ENCODE data around the gene KCNN2. TPM values are rescaled to one million over a fixed set of nuclear protein-coding genes. Genes with fewer than 3 reads are reported as not detected.
A peak's percentile ranks its signal among the peaks of the same experiment; 100 is the strongest.

The KCNN2 gene
- total and polyA plus RNA-seq, 2 of the 8 experiments (the other 6 are each of a cell fraction or from before 2014, with no cell fraction given) = 13.1 to 18.6 TPM

- POLR2A ChIA-PET (ENCODE audit: partially characterized antibody) = no interaction called here
Observed at GRCh38 chr5:114438471-114438870, 76.6 kb downstream of the KCNN2 start.

More at GRCh38 chr5:114438471-114438870, 76.6 kb downstream of the KCNN2 start:
- no peak overlapping the region for H3K9ac ChIP-seq (replicated peaks in 1 of 4; ENCODE audit: extremely low read depth in 1 of 4, low read depth in 3 of 4, low read length in 3 of 4)
- no peaks in the 10 kb centered on the region for H3K36me3 ChIP-seq (ENCODE audit: control insufficient read depth in 2 of 4, insufficient read depth in 4 of 4, low read length in 3 of 4)
- no peak overlapping the region for H4K91ac ChIP-seq (replicated peaks; ENCODE audit: insufficient read length, low read length)
- WGBS, 2 experiments (ENCODE audit: extremely low coverage in 1 of 2, insufficient coverage in 1 of 2, insufficient read length in 1 of 2, insufficient replicate concordance in 2 of 2, low coverage in 1 of 2, low lambda C conversion rate in 2 of 2, missing lambda C conversion rate in 1 of 2) = 82% methylated on average over 4 of the region's 4 CpGs; no CpG with 5 or more reads in 1 of the 2 experiments
- no peak overlapping the region for H2BK15ac ChIP-seq (ENCODE audit: low read length)
- no peak overlapping the region for H2AFZ ChIP-seq (ENCODE audit: low read length)
- CTCF ChIA-PET (ENCODE audit: partially characterized antibody) = interaction anchor here (1.1 to 11.0 kb wide), 2 partner anchors 10 to 351 kb away, joined by 3 to 118 read pairs; no protein-coding TSS in a partner anchor
- H4K5ac ChIP-seq (ENCODE audit: insufficient read length, low read depth, low read length) = no peak overlapping the region
- H2BK5ac ChIP-seq (ENCODE audit: low read depth, low read length) = no peak overlapping the region
- H3K4me1 ChIP-seq (replicated peaks in 1 of 4; ENCODE audit: control insufficient read depth in 3 of 4, insufficient read depth in 4 of 4, low read length in 3 of 4) = peaks cover 0 to 7% (median 1%) of the 10 kb centered on the region in 4 experiments; a peak in 4 of 7 replicates
- no peaks in the 10 kb centered on the region for H3K79me1 ChIP-seq (ENCODE audit: low read depth, low read length)
- H3K27ac ChIP-seq (ENCODE audit: low read depth, low read length) = no peak overlapping the region
- H4K8ac ChIP-seq (ENCODE audit: extremely low read depth, insufficient read depth, low read length) = no peak overlapping the region
- no peaks in the 10 kb centered on the region for H3K9me3 ChIP-seq (ENCODE audit: insufficient read depth in 2 of 2, low read depth in 1 of 2, low read length in 1 of 2)
- H3K27me3 ChIP-seq (replicated peaks in 1 of 4; ENCODE audit: control insufficient read depth in 3 of 4, extremely low read depth in 1 of 4, insufficient read depth in 3 of 4, low read length in 3 of 4) = no peaks in the 10 kb centered on the region
- H3K18ac ChIP-seq (ENCODE audit: extremely low read depth, low read length) = no peak overlapping the region
- H4K20me1 ChIP-seq (replicated peaks in 1 of 2; ENCODE audit: control insufficient read depth in 1 of 2, insufficient read depth in 2 of 2, low read length in 2 of 2) = no peaks in the 10 kb centered on the region
- H2BK20ac ChIP-seq (ENCODE audit: low read length) = no peak overlapping the region
- peaks cover 0 to 95% of the 10 kb centered on the region in 2 experiments; a peak in 3 of 4 replicates for H3K79me2 ChIP-seq (ENCODE audit: control insufficient read depth in 1 of 2, insufficient read depth in 2 of 2, low read length in 2 of 2)
- no peak for DNase-seq (ENCODE audit: low read depth in 1 of 2, low spot score in 2 of 2)
- no peak overlapping the region for H3K14ac ChIP-seq (ENCODE audit: insufficient read length)
- no peak overlapping the region for H3K4me2 ChIP-seq (ENCODE audit: insufficient read depth in 1 of 2, low read depth in 2 of 2, low read length in 2 of 2)
- FAIRE-seq = no peak
- no peak overlapping the region for H2AK5ac ChIP-seq (ENCODE audit: low read depth, low read length)
- no peak overlapping the region for H3K4me3 ChIP-seq (ENCODE audit: extremely low read depth in 1 of 4, insufficient read depth in 2 of 4, low read depth in 3 of 4, low read length in 4 of 4)
- H3K4ac ChIP-seq (replicated peaks; ENCODE audit: insufficient read length, low read depth, low read length) = no peak overlapping the region
- H3K23me2 ChIP-seq (ENCODE audit: low read depth, low read length) = no peaks in the 10 kb centered on the region; the same call in 1 of the 2 replicates
- H3K56ac ChIP-seq (replicated peaks; ENCODE audit: insufficient read length, low read depth, low read length) = no peak overlapping the region
- H3K23ac ChIP-seq (ENCODE audit: insufficient read length) = no peak overlapping the region
- TF ChIP-seq JUN (IDR thresholded peaks at IDR 0.05; ENCODE audit: low read depth, low read length) = peak; percentile 65; the same call in 1 of the 2 replicates
- peak; percentile 68; the same call in 1 of the 2 replicates for TF ChIP-seq JUND (IDR thresholded peaks at IDR 0.05; ENCODE audit: low read length)
- TF ChIP-seq SP1 (IDR thresholded peaks at IDR 0.05; ENCODE audit: low read depth, low read length) = no peak
- no peak overlapping the region; the same call in 1 of the 2 replicates for H2BK12ac ChIP-seq (ENCODE audit: low read depth, low read length)
- no peak overlapping the region for H2BK120ac ChIP-seq (replicated peaks; ENCODE audit: low read depth, low read length)
